Stimulated activated CD8-positive, alpha-beta memory T cell treated with anti-CD3 and anti-CD28 coated beads, Interleukin-12 subunit alpha, Interleukin-12 subunit beta, amount 100 ng/mL, for 24 hours (primary cell): ENCODE data around the gene NR0B2.
A peak's percentile ranks its signal among the peaks of the same experiment; 100 is the strongest.
"Not testable (repeated sequence)": the region's sequence is repeated elsewhere in the genome, so short reads cannot be mapped to it uniquely, and the experiment has no call there.

Experiments used
- DNase-seq: peaks from one replicate; pipeline ENCODE4 v3.0.0-alpha.2; 2020; ENCODE audit errors: extremely low read depth

The NR0B2 gene

DNA sequence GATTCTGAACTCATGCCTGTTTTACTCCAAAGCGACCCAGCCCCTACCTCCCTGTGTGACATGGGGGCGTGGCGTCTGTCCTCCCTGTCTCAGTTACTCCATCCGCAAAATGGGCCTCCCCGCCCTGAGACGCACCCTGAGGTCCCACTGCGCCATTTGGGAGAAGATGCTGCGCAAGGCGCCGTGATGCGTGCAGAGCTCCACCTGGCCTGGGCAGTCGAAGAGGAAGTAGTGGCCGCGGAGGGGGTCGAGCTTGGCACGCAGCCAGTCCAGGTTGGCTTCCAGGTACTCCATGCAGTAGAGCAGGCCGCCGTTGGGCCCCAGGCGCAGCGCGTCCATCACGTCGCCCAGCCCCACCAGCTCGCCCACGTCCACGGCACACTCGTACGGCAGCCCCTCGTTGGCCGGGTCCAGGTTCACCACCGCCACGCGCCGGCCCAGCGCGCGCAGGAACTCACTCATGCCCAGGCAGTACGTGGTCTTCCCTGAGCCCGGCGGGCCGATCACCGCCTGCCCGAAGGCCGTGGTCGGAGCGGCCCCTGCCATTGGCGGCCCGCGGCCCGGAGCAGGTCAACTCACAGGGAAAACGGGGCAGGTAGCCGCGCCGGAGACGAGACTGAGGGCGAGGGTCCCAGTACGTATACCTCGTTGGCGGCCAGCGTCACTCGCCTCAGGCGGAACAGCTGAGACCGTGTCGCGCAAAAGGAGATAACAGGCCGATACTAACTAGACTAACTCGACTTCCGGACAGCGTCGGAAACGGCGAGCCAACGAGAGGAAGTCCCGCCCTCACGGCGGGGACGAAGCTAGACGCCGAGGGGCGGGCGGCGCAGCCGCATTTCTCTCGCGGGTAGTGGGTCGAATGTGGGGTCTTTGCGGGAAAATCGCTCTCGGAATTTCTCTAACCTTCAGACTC, 24.0 kb downstream of the NR0B2 start, which contains the start of gene GPN2:
Gene GPN2 (minus strand): TSS at position 733 of the 916 bp plus-strand sequence. CDS start 187 bp downstream, at position 546.
- peak; percentile 43 for DNase-seq

DNA sequence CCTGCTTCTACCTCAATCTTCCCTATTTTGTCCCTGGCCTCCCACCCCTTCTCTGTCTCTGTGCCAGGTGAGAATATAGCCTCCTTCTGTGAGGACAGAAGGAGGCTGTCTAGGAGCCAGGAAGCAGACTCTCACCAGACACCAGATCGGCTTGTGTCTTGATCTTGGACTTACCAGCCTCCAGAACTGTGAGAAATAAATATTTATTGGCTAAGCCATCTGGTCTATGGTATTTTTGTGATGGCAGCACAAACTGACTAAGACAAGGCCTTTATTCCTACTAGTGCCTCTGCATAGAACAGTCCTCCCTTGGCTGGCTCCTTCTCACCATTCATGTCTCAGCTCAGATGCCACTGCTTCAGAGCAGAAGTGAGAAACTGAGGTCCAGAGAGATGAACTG, 25.5 kb downstream of the NR0B2 start:
- no peak for DNase-seq

DNA sequence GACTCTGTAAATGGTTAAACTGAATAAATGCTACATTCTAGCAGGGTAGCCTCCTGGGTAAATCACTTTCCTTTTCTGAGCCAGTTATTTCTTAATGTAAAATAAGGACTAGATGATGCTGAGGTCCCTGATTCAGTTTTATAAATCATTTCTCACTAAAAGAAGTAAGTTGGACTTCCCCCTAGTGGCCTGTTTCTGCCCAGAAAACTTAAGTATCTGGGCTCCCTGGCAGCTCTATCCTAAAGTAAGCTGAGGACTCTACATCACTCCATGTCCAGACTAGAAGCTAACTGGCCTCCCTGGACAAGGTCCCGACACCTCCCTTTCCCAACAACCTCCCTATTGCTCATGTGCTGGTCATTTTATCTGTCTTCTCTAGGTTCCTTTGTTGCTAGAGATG, 26.6 kb downstream of the NR0B2 start:
- DNase-seq: no peak

DNA sequence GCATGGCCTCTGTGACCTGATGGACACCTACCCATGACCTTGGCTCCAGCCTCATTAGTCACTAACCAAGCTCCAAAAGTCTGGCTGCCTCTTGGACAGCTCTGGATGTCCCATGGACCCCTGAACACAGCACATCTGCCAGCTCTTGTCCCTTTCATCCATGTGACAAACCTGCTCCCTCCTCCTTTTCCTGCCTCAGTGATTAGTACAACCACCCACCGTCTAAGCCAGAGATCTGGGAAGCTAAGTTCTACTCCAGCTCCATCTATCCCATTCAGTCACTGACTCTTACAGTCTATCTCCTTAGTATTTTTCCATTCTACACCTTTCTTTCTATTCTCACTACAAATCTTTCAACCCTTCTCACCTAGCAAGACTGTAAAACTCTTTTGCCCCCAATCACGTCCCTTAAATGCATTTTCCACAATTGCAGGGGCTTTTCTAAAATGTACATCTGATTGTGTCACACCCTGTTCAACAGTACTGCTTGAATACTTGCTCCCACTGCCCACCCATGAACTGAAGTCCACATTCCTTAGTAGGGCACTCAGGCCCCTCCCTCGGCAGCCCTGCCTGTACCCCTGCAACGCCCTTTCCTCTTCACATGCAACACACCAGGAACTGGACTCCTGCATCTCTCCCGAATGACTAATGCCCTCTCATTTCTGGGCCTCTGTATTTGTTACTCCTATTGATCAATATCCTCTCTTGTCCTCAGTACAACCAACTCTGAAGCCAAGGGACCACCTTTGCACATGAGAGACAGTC, 30.9 kb downstream of the NR0B2 start:
- DNase-seq: no peak

DNA sequence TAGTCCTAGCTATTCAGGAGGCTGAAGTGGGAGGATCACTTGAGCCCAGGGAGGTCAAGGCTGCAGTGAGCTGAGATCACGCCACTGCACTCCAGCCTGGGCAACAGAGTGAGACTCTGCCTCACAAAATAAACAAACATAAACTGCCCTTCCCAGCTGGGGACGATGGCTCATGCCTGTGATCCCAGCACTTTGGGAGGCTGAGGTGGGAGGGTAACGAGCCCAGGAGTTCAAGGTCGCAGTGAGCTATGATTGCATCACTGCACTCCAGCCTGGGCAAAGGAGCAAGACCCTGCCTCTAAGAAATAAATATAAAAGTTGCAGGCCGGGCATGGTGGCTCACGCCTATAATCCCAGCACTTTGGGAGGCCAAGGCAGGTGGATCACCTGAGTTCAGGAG, 32.2 kb downstream of the NR0B2 start:
- DNase-seq: not testable (repeated sequence)

DNA sequence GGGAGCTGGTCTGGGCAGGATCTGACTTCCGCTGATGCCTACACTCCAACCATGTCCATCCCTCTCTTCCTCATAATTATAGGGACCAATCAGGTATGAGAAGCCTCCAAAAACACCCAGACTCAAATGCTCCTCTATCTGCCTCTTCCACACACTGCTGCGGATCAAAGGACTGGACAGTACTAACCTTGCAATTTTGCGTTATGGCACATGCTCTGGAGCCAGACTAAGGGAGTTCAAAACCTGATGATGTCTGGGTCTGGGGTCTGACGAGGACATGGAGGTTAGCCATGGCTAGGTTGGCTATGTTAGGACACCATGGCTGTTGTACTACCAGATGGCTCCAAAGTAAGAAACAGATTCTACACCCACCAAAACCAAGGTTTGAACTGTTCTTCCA, 34.0 kb downstream of the NR0B2 start:
- no peak for DNase-seq

DNA sequence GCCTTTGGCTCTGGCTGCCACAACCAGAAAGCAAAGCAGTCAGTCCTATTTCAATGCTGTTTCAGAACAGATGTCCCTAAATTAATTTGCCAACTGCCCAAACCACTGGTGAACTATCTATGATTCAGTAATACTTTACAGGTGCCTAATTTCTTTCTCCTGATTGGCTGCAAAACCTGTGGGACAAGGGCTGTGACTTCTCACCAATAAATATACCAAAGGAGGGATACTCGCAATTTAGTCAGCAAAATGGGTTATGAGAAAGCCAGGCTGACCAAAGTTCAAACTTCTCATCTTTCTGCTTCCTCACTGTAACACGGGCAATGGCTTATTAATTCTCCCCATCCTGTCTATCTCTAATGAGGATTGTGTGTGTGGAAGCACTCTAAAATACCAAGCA, 36.4 kb downstream of the NR0B2 start:
- no peak for DNase-seq

DNA sequence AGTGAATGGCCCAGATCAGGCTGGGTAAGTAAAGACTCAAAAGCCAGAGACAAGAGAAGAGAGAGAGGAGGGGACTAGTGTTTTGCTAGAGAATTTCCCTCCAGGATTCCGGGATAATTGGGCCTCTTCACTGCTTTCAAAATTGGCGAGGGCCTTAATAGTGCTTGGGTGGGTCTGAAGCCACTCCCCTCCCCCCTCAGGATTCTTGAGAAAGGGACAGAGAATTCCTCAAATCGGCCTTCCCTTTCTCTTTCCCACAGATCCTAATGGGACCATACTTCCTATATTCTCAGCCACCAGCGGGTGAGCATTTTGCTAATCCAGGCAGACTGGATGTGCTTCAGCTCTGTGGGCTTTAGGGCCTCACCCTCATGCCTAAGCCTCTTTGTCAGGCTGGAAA, 38.9 kb downstream of the NR0B2 start:
- no peak for DNase-seq

DNA sequence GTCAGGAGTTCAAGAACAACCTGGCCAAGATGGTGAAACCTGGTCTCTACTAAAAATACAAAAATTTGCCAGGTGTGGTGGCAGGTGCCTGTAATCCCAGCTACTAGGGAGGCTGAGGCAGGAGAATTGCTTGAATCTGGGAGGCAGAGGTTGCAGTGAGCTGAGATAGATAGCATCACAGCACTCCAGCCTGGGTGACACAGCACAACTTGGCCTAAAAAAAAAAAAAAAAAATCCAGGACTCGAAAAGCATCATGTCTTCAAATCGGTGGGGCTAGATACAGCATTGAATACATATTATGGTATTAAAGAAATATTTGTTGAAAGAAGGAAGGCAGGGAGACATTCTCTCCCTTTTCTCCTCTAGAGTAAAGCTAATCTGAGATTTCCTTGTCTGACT, 40.7 kb downstream of the NR0B2 start:
- not testable (repeated sequence) for DNase-seq

DNA sequence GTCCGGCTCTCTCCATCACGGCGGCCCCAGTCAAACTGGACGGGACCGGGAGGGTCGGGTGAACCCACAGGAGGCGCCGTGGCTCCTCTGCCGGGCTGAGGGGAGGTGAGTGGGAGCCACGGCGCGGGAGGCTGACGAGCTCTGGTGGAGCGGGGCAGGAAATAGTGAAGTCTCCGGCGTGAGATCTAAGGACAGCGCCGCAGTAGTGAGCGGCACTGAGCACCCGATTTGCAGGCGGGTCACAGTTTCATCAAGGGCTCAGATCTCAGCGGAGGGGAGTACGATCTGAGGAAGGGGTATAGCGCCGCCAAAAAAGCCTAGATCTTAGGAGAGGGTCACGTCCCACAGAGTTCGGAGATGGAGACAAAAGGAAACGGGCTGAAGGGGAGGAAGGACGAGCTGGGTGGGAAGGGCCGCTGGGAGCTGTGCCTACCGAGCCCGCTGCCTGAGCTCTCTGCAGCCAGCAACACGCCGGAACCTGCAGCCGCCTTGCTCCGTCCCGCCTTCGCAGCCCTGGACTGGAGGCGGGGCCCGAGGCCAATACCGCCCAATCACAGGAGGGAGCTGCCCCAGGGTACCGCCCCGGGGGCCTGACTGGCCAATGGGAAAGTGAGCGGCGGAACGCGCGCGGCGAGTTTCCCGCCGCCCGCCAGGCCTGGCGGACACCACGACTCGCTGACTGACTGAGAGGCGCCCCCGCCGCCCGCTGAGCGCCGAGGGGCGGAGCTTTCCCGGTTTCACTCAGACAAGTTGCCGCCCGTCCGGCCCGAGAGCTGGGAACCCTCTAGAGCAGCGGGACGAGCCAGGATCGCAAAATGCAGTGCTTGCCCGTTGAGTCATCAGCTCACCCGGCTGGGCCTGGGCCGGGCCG, 48.9 kb downstream of the NR0B2 start:
- DNase-seq: peak; percentile 89

DNA sequence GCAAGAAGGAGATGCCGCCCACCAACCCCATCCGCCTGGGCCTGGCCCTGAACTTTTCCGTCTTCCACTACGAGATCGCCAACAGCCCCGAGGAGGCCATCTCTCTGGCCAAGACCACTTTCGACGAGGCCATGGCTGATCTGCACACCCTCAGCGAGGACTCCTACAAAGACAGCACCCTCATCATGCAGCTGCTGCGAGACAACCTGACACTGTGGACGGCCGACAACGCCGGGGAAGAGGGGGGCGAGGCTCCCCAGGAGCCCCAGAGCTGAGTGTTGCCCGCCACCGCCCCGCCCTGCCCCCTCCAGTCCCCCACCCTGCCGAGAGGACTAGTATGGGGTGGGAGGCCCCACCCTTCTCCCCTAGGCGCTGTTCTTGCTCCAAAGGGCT, 50.1 kb downstream of the NR0B2 start:
- no peak for DNase-seq

DNA sequence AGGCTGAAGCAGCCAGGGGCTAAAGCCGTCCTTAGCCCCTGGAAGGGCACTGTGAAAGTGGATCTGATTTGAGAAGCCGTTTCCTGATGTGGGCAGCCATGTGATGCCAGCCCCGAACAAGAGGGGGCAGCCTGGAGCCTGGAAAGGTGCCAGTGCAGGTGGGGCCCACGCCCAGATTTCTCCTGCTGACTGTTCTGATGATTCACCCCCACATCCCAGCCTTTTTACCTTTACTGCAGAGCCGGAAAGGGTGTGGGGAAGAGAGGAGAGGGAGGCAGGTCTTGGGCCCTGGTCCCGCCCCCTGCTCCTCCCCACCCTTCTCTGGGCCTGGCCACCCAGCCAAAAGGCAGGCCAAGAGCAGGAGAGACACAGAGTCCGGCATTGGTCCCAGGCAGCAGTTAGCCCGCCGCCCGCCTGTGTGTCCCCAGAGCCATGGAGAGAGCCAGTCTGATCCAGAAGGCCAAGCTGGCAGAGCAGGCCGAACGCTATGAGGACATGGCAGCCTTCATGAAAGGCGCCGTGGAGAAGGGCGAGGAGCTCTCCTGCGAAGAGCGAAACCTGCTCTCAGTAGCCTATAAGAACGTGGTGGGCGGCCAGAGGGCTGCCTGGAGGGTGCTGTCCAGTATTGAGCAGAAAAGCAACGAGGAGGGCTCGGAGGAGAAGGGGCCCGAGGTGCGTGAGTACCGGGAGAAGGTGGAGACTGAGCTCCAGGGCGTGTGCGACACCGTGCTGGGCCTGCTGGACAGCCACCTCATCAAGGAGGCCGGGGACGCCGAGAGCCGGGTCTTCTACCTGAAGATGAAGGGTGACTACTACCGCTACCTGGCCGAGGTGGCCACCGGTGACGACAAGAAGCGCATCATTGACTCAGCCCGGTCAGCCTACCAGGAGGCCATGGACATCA, 50.7 kb downstream of the NR0B2 start, which contains the start of gene SFN:
Gene SFN (plus strand): TSS at position 369 of the 904 bp plus-strand sequence. CDS start 64 bp downstream, at position 433.
- DNase-seq: no peak

DNA sequence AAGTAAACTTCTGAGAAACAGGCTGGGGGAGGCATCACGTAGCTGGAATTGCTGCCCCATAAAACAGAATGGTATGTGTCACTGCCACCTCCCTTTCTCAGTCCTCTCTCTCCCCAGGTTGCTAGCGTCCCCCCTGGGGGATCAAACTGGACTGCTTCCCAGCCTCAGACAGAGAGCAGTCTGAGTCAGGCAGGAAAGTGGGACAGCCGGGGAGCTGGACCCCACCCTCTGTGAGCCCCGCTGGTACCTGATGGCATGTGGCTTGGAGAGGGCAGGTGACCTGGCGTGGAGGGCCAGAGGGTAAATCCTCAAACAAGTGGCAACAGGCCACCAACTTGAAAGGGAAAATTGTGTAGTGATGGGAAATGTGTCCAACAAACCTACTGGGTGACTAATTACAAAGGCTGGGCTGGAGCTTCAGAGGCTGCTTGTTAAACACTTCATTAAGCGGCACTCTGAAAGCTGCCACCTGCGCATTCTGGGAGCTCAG, 51.8 kb downstream of the NR0B2 start:
- DNase-seq: no peak
